Muscle of leg (tissue), 11 donors: ENCODE measurements around the gene AP5S1. TPM values are rescaled to one million over a fixed set of nuclear protein-coding genes. Genes with fewer than 3 reads are reported as not detected.
"Not testable (repeated sequence)": the region's sequence is repeated elsewhere in the genome, so short reads cannot be mapped to it uniquely, and the experiment has no call there.

Experiments
- DNase-seq: peaks from one replicate; pipeline ENCODE4 v3.0.0; 2013
- H3K27ac ChIP-seq: one replicate; pipeline ENCODE4 v1.5.1; 2013; ENCODE audit warnings: mild to moderate bottlenecking, low read length, control low read depth
- H3K27me3 ChIP-seq: one replicate; pipeline ENCODE4 v1.6.1; 2013; ENCODE audit warnings: low read length; ENCODE audit not compliant: control insufficient read depth, insufficient read depth
- H3K36me3 ChIP-seq: one replicate; pipeline ENCODE4 v1.6.1; 2013; ENCODE audit warnings: low read length; ENCODE audit not compliant: control insufficient read depth, insufficient read depth
- H3K4me1 ChIP-seq: one replicate; pipeline ENCODE4 v1.6.1; 2013; ENCODE audit warnings: low read length; ENCODE audit not compliant: control insufficient read depth, insufficient read depth
- H3K4me3 ChIP-seq: one replicate; pipeline ENCODE4 v1.5.1; 2013; ENCODE audit warnings: low read length, control low read depth
- H3K9me3 ChIP-seq: replicated peaks from 2 replicates; pipeline ENCODE4 v1.6.1; 2013; ENCODE audit warnings: low read depth, low read length; ENCODE audit not compliant: control insufficient read depth
- WGBS: methylation state at CpG from one replicate; pipeline ENCODE4 v1.1.5; 2013; ENCODE audit warnings: missing lambda C conversion rate; ENCODE audit not compliant: insufficient coverage; 5-methylcytosine and 5-hydroxymethylcytosine counted together
- polyA plus RNA-seq, 8 donors: library from polyadenylated mRNA; unstranded; fragments of 120-200 nt; gene quantifications; one replicate each; pipeline versions ENCODE4 v1.2.1 to v1.2.3, GENCODE V29; 2013; ENCODE audit warnings: inconsistent platforms in 1 of 8, low replicate concordance in 1 of 8; ENCODE audit not compliant: insufficient read length in 8 of 8, insufficient read depth in 1 of 8
- total RNA-seq: library from RNA; stranded (reverse); fragments of 120-200 nt; gene quantifications from one replicate; pipeline ENCODE4 v1.2.4, GENCODE V29; 2013

AP5S1 gene
- total and polyA plus RNA-seq, 9 donors: 8.3 to 10.8 (median 9.8) TPM

- not testable (repeated sequence) for H3K27me3 ChIP-seq, H3K27ac ChIP-seq, H3K9me3 ChIP-seq, DNase-seq, H3K36me3 ChIP-seq, H3K4me3 ChIP-seq, H3K4me1 ChIP-seq
- 83% methylated on average over 4 of the region's 7 CpGs for WGBS
These were observed 19.9 kb downstream of the AP5S1 start for GRCh38 chr20:3840201-3840600.

- DNase-seq: no peak
- H3K4me1 ChIP-seq: peaks cover 3% of the 10 kb centered on the region
- H3K4me3 ChIP-seq: no peak overlapping the region
- no peaks in the 10 kb centered on the region for H3K36me3 ChIP-seq
- no peaks in the 10 kb centered on the region for H3K27me3 ChIP-seq
- WGBS: 81% methylated on average over 4 of the region's 7 CpGs
- H3K27ac ChIP-seq: no peak overlapping the region
- H3K9me3 ChIP-seq: no peaks in the 10 kb centered on the region
These were observed 22.1 kb downstream of the AP5S1 start for GRCh38 chr20:3842348-3842930.

GRCh38 chr20:3843490-3843889, 23.1 kb downstream of the AP5S1 start:
- Histone ChIP-seq H3K27ac (no peak overlapping the region), H3K27me3 (no peaks in the 10 kb centered on the region), H3K4me3 (no peak overlapping the region), H3K36me3 (peaks cover 7% of the 10 kb centered on the region), H3K9me3 (no peaks in the 10 kb centered on the region), H3K4me1 (peaks cover 11% of the 10 kb centered on the region)
- WGBS: 81% methylated on average over 3 of the region's 5 CpGs
- DNase-seq: no peak

- peaks cover 11% of the 10 kb centered on the region for H3K36me3 ChIP-seq
- not testable (repeated sequence) for H3K27me3 ChIP-seq, H3K9me3 ChIP-seq, H3K27ac ChIP-seq, H3K4me3 ChIP-seq, DNase-seq
- WGBS: 83% methylated on average over 4 of the region's 9 CpGs
- peaks cover 11% of the 10 kb centered on the region for H3K4me1 ChIP-seq
These were observed 23.8 kb downstream of the AP5S1 start for GRCh38 chr20:3843990-3844619.

- Histone ChIP-seq H3K36me3 (peaks cover 11% of the 10 kb centered on the region), H3K4me3 (peak overlapping the region; percentile 96), H3K27me3 (no peaks in the 10 kb centered on the region), H3K4me1 (peaks cover 11% of the 10 kb centered on the region), H3K9me3 (no peaks in the 10 kb centered on the region), H3K27ac (peak overlapping the region; percentile 87)
- DNase-seq: no peak
- 0% methylated on average over 16 of the region's 22 CpGs for WGBS
These were observed 26.0 kb downstream of the AP5S1 start for GRCh38 chr20:3846378-3846739.

GRCh38 chr20:3846740-3847428, 26.5 kb downstream of the AP5S1 start, which contains the start of gene MAVS:
TSS of gene MAVS (plus strand) at chr20:3846834. CDS start at chr20:3854625, 7,791 bp downstream.
- peak; percentile 94 for DNase-seq

GRCh38 chr20:3847429-3847940, 27.1 kb downstream of the AP5S1 start:
- H3K9me3 ChIP-seq: no peaks in the 10 kb centered on the region
- H3K4me3 ChIP-seq: peak overlapping the region; percentile 96
- 0% methylated on average over 2 of the region's 8 CpGs for WGBS
- DNase-seq: peak; percentile 70
- H3K27me3 ChIP-seq: no peaks in the 10 kb centered on the region
- peaks cover 11% of the 10 kb centered on the region for H3K4me1 ChIP-seq
- H3K36me3 ChIP-seq: peaks cover 11% of the 10 kb centered on the region
- peak overlapping the region; percentile 88 for H3K27ac ChIP-seq

More at GRCh38 chr20:3846740-3847428, 26.5 kb downstream of the AP5S1 start, which contains the start of gene MAVS:
- H3K9me3 ChIP-seq: no peaks in the 10 kb centered on the region
- peak within 1 kb of the TSS; percentile 88 for H3K27ac ChIP-seq
- peak within 1 kb of the TSS; percentile 96 for H3K4me3 ChIP-seq
- peaks cover 11% of the 10 kb centered on the region for H3K36me3 ChIP-seq
- under 1% methylated on average over 67 of the region's 72 CpGs for WGBS
- peaks cover 11% of the 10 kb centered on the region for H3K4me1 ChIP-seq
- no peaks in the 10 kb centered on the region for H3K27me3 ChIP-seq

GRCh38 chr20:3848565-3848964, 28.2 kb downstream of the AP5S1 start:
- H3K4me3 ChIP-seq: no peak overlapping the region
- DNase-seq: no peak
- no peak overlapping the region for H3K27ac ChIP-seq
- WGBS: 75% methylated on average over 1 of the region's 1 CpG
- H3K27me3 ChIP-seq: no peaks in the 10 kb centered on the region
- no peaks in the 10 kb centered on the region for H3K9me3 ChIP-seq
- peaks cover 11% of the 10 kb centered on the region for H3K36me3 ChIP-seq
- peaks cover 11% of the 10 kb centered on the region for H3K4me1 ChIP-seq

GRCh38 chr20:3854462-3854871, 34.1 kb downstream of the AP5S1 start:
- no peak for DNase-seq
- Histone ChIP-seq H3K4me1 (no peaks in the 10 kb centered on the region), H3K4me3 (no peak overlapping the region), H3K27ac (no peak overlapping the region), H3K27me3 (no peaks in the 10 kb centered on the region), H3K36me3 (peaks cover 37% of the 10 kb centered on the region), H3K9me3 (no peaks in the 10 kb centered on the region)
- WGBS: no CpG with 5 or more reads among the region's 4 CpGs

- WGBS: 86% methylated on average over 13 of the region's 14 CpGs
- Histone ChIP-seq H3K9me3 (peaks cover 4% of the 10 kb centered on the region), H3K27me3 (no peaks in the 10 kb centered on the region), H3K27ac (no peak overlapping the region), H3K4me3 (no peak overlapping the region), H3K36me3 (peaks cover 58% of the 10 kb centered on the region), H3K4me1 (peaks cover 4% of the 10 kb centered on the region)
- no peak for DNase-seq
These were observed 37.1 kb downstream of the AP5S1 start for GRCh38 chr20:3857405-3857804.
